ENCODE data around the gene DMRTC2.

The DMRTC2 gene

GRCh38 chr19:41898235-41898634 is 53.4 kb downstream of the DMRTC2 start:
- Mint-ChIP-seq H3K4me3 (no peak overlapping the region), H3K36me3 (ENCODE audit: low read depth) (peaks cover 64% of the 10 kb centered on the region), H3K27me3 (no peaks in the 10 kb centered on the region), H3K9me3 (no peaks in the 10 kb centered on the region), H3K4me1 (ENCODE audit: low read depth) (peaks cover 57% of the 10 kb centered on the region), H3K27ac (no peak overlapping the region)
